Uterus (tissue), 2 donors: ENCODE measurements around the gene PLXNA4.

Experiments used
- POLR2A ChIP-seq, 2 donors: fragments of 450-650 bp; IDR thresholded peaks; one replicate each; pipeline ENCODE4 v1.6.1; 2016; ENCODE audit warnings: antibody characterized with exemption in 2 of 2, mild to moderate bottlenecking in 1 of 2, moderate library complexity in 1 of 2
- TF ChIP-seq, protein P1 (sequence below), 4 experiments: fragments of 200-600 bp in 2 of 4; fragments of 450-650 bp in 2 of 4; sonication (generic) in 2 of 4; IDR thresholded peaks; one replicate each; pipeline ENCODE4 v1.5.1; 2016 to 2019; ENCODE audit warnings: antibody characterized with exemption in 4 of 4, mild to moderate bottlenecking in 2 of 4, moderate library complexity in 1 of 4

DNA sequence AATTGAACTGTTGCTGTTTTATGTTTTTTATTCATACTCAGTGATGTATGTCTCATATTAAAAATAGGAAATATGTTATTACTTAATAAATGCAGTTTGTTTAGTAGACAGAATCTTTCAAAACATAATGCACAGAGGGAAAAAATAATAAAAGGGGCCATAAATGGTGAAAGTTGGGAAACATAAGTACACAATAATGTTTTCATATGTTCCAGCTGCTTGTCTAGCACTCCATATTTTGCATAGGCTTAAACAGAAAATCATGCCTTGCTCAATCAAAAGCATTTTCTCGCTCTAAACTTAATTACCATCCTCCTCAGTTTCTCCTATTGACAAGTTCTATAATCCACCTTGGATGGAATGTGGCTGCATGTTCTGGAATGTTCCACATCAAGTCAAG lies 333.2 kb downstream of the PLXNA4 start:
- TF ChIP-seq POLR2A (IDR thresholded peaks at IDR 0.05), result no peak
- TF ChIP-seq, protein P1, sequence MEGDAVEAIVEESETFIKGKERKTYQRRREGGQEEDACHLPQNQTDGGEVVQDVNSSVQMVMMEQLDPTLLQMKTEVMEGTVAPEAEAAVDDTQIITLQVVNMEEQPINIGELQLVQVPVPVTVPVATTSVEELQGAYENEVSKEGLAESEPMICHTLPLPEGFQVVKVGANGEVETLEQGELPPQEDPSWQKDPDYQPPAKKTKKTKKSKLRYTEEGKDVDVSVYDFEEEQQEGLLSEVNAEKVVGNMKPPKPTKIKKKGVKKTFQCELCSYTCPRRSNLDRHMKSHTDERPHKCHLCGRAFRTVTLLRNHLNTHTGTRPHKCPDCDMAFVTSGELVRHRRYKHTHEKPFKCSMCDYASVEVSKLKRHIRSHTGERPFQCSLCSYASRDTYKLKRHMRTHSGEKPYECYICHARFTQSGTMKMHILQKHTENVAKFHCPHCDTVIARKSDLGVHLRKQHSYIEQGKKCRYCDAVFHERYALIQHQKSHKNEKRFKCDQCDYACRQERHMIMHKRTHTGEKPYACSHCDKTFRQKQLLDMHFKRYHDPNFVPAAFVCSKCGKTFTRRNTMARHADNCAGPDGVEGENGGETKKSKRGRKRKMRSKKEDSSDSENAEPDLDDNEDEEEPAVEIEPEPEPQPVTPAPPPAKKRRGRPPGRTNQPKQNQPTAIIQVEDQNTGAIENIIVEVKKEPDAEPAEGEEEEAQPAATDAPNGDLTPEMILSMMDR (IDR thresholded peaks at IDR 0.05), result no peak
